ENCODE measurements around the gene AHR.

Gene AHR

GRCh38 chr7:17298102-17298839, at the start of gene AHR:
TSS of gene AHR (plus strand) at chr7:17298652. CDS start at chr7:17299265, 613 bp downstream.
- peak; percentile 84 for DNase-seq

DNA sequence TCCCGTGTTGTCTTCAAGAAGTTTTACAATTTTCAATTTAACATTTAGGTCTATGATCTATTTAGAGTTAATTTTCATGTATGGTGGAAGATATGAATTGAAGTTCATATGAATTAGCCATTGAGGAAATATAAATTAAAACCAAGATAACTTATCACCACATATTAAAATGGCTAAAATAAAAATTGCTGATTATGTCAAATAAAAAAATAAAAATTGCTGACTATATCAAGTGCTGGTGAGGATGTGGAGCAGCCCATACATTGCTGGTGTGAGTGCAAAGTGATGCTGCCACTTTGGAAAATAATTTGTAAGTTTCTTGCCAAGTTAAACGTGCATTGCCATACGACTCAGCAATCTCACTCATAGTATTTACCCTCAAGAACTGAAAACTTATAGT, 44.6 kb upstream of the AHR start:
- no peak for DNase-seq

DNA sequence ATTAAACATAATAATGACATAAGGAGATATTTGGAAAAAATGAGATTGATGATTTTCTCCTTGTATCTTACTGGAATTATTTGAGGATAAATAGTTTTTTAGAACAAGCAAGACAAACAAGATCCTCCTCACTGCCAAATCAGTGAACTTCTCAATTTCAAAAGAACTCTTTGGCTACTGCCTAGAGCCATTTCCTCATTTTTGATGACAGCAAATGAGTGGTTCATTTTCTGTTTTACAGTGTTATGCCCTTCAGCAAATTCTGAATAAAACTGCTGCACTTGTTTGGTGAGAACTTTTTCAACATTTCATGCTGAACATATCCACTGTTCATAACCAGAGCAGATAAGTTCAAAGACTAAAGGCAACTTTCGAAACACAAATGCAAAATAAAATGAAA, 42.5 kb upstream of the AHR start:
- no peak for DNase-seq

DNA sequence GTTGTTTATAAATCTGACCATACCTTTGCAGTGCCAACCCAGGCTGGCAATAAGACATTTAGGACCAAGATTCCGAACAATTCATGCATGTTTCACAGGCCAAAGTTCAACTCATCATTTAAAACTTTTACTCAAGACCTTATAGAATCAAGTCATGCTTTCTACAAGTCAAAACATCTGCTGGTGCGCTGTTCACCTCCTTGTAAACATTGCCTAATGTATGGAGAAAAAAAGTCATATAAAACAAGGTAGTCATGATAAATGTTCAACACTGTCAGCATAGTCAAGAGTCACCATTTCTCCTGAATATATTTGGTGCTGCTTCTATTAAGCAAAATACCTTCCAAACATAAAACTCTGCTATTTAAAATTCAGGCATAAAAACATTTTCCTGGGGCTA, 42.1 kb upstream of the AHR start:
- DNase-seq = no peak

- no peak for DNase-seq
Measured at GRCh38 chr7:17266565-17266964, 31.9 kb upstream of the AHR start.

DNA sequence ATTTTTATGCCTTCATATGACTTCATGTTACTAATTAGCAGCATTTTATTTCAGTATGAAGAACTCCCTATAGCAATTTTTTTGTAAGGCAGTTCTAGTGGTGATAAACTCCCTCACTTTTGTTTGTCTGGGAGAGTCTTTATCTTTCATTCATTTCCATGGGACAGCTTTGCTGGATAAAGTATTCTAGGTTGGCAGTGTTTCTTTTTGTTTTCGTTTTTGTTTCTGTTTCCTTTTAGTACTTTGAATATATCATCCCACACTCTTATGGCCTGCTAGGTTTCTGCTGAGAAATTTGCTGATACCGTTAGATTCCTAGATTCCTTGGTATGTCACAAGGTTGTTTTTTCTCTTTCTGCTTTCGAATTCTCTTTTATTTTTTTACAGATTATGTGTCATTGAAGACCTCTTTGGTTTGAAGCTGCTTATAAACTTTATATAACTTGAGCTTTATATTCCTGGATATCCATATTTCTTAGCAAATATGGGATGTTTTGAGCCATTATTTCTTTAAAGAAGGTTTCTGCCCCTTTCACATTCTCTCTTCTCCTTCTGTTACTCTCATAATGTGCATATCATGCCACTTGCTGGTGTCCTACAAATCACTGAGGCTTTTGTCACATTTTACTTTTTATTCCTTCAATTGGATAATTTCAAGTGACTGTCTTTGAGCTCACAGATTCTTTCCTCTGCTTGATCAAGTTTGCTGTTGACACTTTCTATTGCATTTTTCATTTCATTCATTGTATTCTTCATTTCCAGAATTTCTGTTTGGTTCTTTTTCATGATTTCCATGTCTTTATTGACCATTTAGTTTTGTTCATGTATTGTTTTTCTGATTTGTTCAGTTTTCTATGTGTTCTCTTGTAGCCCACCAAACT, 28.9 kb upstream of the AHR start:
- no peak for DNase-seq

- no peak for DNase-seq
Measured at GRCh38 chr7:17274551-17275245, 23.8 kb upstream of the AHR start.

GRCh38 chr7:17275749-17276671, 22.4 kb upstream of the AHR start:
- DNase-seq = no peak

DNA sequence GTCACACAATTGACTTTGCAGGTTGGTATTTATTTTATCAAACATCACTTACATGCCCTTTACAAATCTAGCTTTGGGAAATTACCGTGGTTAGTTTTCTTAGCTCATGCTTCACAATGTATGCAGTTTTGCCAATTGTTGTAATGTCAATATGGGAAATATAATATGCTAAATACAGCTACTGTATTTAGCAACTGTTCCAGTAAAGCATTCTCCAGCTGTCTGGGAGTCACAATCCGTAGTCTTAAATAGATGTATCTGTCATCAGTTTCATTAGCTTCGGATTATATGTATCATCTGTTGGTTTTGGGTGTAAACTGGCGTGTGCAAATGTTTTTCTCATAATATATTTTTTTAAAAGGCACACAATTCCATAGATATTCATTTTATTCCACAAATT, 19.4 kb upstream of the AHR start:
- DNase-seq = no peak

GRCh38 chr7:17289074-17289645, 9.3 kb upstream of the AHR start:
- DNase-seq = no peak

GRCh38 chr7:17292843-17293242, 5.6 kb upstream of the AHR start:
- DNase-seq = no peak

DNA sequence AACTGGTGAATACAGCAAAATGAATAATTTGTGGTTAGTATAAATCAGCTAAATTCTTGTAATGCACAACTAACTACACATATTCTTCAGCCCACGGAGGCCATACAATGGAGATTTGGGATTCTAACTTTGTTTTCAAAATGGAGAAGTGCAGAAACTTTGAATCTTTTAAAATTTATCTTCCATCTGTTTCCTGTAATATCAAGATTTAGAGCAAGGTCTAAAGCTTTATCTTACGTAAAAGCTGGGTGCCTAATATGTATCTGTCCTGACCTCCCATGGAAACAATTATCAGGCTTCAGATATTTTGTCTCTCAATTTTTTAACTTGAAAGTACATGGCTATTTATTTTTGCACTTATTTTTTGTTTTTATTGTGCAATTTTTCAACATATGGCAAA, 5.0 kb upstream of the AHR start:
- DNase-seq = no peak

- DNase-seq = no peak
Measured at GRCh38 chr7:17297243-17297642, 1.2 kb upstream of the AHR start.

DNA sequence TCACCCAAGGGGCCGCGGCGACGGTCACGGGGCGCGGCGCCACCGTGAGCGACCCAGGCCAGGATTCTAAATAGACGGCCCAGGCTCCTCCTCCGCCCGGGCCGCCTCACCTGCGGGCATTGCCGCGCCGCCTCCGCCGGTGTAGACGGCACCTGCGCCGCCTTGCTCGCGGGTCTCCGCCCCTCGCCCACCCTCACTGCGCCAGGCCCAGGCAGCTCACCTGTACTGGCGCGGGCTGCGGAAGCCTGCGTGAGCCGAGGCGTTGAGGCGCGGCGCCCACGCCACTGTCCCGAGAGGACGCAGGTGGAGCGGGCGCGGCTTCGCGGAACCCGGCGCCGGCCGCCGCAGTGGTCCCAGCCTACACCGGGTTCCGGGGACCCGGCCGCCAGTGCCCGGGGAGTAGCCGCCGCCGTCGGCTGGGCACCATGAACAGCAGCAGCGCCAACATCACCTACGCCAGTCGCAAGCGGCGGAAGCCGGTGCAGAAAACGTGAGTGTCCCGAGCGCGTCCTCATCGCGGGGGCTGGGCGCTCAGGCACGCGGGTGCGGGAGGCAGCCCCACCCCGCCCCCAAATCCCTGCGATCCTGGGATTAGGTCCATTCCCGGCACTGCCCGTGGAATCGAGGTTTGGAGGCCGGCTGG, 509 bp downstream of the AHR start:
- DNase-seq = no peak

DNA sequence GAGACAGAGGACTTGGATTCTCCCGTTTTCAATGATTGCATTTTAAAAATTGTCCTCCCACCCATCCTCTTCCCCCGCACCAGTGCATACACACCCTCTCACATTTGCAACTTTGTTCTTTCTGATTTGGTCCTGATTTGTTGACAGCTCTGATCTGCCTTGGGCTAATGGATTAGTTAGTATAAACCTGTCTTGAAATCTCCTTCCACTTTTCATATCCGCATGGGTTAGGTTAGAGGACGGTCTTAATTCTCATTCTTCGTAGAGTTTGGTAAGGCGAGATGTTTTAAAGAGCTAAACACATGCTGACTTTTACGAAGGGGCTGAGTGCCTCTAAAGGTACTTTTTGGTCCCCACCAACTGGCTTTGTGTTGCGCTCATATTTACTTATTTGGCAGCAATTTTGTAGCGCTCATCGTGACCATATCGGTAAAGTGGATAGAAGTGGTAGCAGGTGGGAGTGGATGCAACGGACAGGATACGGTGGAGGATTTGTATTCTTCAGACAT, 1.1 kb downstream of the AHR start:
- peak; percentile 72 for DNase-seq

DNA sequence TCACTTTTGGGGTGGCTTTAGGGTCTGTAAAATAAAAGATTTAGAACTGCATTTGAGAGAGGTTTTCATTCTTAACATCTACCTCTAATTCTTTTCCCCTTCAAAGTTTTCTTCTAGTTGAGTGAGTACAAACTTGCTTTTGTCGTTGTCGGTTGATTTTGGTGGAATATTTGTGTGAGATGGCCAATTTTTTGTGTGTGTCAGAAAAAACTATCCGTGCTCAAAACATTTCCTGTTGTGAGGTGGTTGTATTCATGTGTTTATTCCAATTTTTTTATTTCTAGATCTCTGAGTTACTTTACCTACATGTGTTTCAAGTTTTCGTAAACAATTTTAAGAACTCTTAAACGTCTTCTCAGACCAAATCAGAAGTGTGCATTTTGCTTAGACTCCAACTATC, 1.6 kb downstream of the AHR start:
- no peak for DNase-seq

DNA sequence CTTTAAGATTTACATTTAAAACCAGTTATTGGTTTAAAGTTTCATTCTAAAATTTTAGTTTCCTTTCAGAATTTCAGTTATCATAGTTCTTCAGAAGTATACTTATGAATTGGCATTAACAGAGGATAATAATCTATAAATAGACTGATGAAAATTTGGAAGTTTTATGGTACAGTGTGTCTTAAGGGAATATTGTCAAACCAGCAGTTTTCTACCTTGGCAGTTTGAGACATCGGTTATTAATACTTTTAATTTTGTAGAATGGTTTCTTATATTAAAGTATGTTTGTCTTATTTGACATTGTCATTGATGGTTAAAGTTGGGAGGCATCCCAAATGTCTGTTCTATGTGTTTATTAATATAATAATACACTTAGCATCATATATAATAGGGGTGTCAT, 2.0 kb downstream of the AHR start:
- DNase-seq = no peak

GRCh38 chr7:17301471-17302456, 3.3 kb downstream of the AHR start:
- DNase-seq = peak; percentile 37

DNA sequence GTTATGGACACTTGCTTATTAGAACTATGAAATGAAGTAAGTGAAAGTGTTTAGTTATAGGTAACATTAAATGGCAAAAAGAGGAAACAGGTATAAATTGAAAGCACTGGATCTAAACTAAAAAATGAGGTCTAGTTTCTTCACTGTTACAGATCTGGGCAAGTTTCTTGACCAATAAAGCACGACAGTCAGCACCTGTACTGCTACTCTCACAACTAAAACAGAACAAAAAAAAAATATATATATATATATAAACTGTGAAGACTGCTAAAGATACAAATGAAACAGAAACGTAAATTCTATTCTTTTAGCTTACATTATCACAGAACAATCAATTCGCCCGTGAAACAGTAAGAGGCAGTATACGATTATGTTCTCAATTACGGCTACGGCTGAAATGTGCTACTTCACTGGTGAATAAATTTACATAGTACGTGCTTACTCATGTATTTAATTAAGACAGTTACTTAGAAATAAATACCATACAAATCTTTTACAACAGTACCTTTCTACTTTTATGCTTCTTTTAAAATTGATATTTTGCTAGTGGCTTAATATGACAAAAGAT, 4.2 kb downstream of the AHR start:
- DNase-seq = peak; percentile 65

DNA sequence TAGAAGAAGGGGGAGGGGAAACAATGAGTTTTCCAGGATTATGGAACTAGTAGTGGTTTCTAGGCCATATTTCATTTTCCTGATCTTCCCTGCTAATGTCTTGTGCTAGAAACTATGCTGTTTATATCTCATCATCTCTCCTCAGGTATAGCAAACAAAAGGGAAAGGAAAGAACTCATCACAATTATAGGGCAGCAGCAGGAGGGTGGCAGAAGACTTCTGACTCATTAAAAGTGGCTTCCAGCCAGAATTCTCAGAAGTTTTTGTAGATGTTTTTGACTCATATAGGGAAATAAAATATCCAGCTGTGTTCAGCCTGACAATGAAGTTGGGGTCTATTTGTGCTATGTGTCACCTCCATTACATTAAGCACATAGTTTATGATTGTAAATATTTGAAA, 6.5 kb downstream of the AHR start:
- peak; percentile 32 for DNase-seq
